Activated CD4-positive, alpha-beta memory T cell treated with anti-CD3 and anti-CD28 coated beads for 36 hours (primary cell): ENCODE data around the gene TP53I3. TPM values are rescaled to one million over a fixed set of nuclear protein-coding genes. Genes with fewer than 3 reads are reported as not detected.
"Not testable (repeated sequence)": the region's sequence is repeated elsewhere in the genome, so short reads cannot be mapped to it uniquely, and the experiment has no call there.

Experiments used
- CTCF ChIA-PET: fragments of 350-600 bp; sonication (Branson Sonifier 250); formaldehyde crosslinking; loops from one replicate; lab custom pipeline; 2021; ENCODE audit warnings: antibody characterized with exemption, inconsistent platforms; lab: Charles Lee
- POLR2A ChIA-PET: fragments of 350-600 bp; sonication (Branson Sonifier 250); formaldehyde crosslinking; loops from one replicate; lab custom pipeline; 2021; ENCODE audit warnings: antibody characterized with exemption; lab: Charles Lee
- DNase-seq: peaks from one replicate; pipeline ENCODE4 v3.0.0-alpha.2; 2020
- H3K27ac Mint-ChIP-seq: one replicate; pipeline ENCODE4 v1.8.0; 2021; ENCODE audit warnings: mixed read lengths
- H3K27me3 Mint-ChIP-seq: one replicate; pipeline ENCODE4 v1.8.0; 2021; ENCODE audit warnings: mixed read lengths
- H3K36me3 Mint-ChIP-seq: one replicate; pipeline ENCODE4 v1.8.0; 2021; ENCODE audit warnings: mixed read lengths
- H3K4me1 Mint-ChIP-seq: one replicate; pipeline ENCODE4 v1.8.0; 2021; ENCODE audit warnings: low read depth, mixed read lengths
- H3K4me3 Mint-ChIP-seq: one replicate; pipeline ENCODE4 v1.8.0; 2021; ENCODE audit warnings: mild to moderate bottlenecking, mixed read lengths
- H3K9me3 Mint-ChIP-seq: one replicate; pipeline ENCODE4 v1.8.0; 2021; ENCODE audit warnings: mixed read lengths
- intact Hi-C: fragments of 100-400 bp; cut with micrococcal nuclease; formaldehyde crosslinking; loops from one replicate; pipeline ENCODE4 v1.15.1; 2023
- total RNA-seq, 2 experiments: library from RNA; stranded (reverse); gene quantifications; one replicate each; pipeline ENCODE4 v1.2.3, GENCODE V29; 2021

The TP53I3 gene
- total RNA-seq, 2 experiments from 2014 or later: 0.90 to 0.94 TPM

- H3K36me3 Mint-ChIP-seq: peaks cover 11% of the 10 kb centered on the region
- H3K4me1 Mint-ChIP-seq, DNase-seq, H3K27ac Mint-ChIP-seq, CTCF ChIA-PET, intact Hi-C loops, POLR2A ChIA-PET, H3K9me3 Mint-ChIP-seq, H3K4me3 Mint-ChIP-seq, H3K27me3 Mint-ChIP-seq: not testable (repeated sequence)
Observed at GRCh38 chr2:24093270-24093669, 8.6 kb upstream of the TP53I3 start.

GRCh38 chr2:24088821-24089359, 4.3 kb upstream of the TP53I3 start:
- intact Hi-C loops: no loop called here
- DNase-seq: no peak
- POLR2A ChIA-PET: no interaction called here
- peaks cover 3% of the 10 kb centered on the region for H3K36me3 Mint-ChIP-seq
- H3K27me3 Mint-ChIP-seq: no peaks in the 10 kb centered on the region
- CTCF ChIA-PET: interaction anchor here (1.0 to 1.5 kb wide), 2 partner anchors 10 to 264 kb away, joined by 3 to 4 read pairs; no protein-coding TSS in a partner anchor
- H3K4me3 Mint-ChIP-seq: no peak overlapping the region
- no peaks in the 10 kb centered on the region for H3K9me3 Mint-ChIP-seq
- H3K4me1 Mint-ChIP-seq: peaks cover 5% of the 10 kb centered on the region
- no peak overlapping the region for H3K27ac Mint-ChIP-seq

GRCh38 chr2:24087032-24087431, 2.4 kb upstream of the TP53I3 start:
- no peak for DNase-seq
- H3K9me3 Mint-ChIP-seq: no peaks in the 10 kb centered on the region
- peaks cover 14% of the 10 kb centered on the region for H3K4me1 Mint-ChIP-seq
- ChIA-PET POLR2A (no interaction called here), CTCF (interaction anchor here (1.2 kb wide), 1 partner anchor 8 kb away, joined by 3 read pairs; no protein-coding TSS in a partner anchor)
- no peak overlapping the region for H3K27ac Mint-ChIP-seq
- H3K4me3 Mint-ChIP-seq: no peak overlapping the region
- H3K27me3 Mint-ChIP-seq: no peaks in the 10 kb centered on the region
- intact Hi-C loops: no loop called here
- peaks cover 3% of the 10 kb centered on the region for H3K36me3 Mint-ChIP-seq

- H3K27me3 Mint-ChIP-seq: no peaks in the 10 kb centered on the region
- DNase-seq: no peak
- H3K4me3 Mint-ChIP-seq: no peak overlapping the region
- intact Hi-C loops: no loop called here
- H3K4me1 Mint-ChIP-seq: peaks cover 14% of the 10 kb centered on the region
- ChIA-PET CTCF (no interaction called here), POLR2A (no interaction called here)
- H3K36me3 Mint-ChIP-seq: peaks cover 3% of the 10 kb centered on the region
- no peaks in the 10 kb centered on the region for H3K9me3 Mint-ChIP-seq
- no peak overlapping the region for H3K27ac Mint-ChIP-seq
Observed at GRCh38 chr2:24086241-24086640, 1.6 kb upstream of the TP53I3 start.

DNA sequence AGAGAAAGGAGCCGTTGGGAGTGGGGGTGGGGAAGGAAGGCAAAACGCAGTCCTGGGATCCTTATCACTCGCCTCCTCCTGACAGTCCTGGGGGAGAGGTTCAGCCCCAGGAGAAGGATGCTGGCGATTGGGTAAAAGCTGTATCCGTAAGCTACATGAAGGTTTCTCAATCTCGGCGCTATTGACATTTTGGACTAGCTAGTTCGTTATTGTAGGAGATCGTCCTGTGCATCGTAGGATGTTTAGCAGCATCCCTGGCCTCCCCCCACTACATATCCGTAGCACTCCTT, 511 bp upstream of the TP53I3 start:
- Mint-ChIP-seq H3K9me3 (no peaks in the 10 kb centered on the region), H3K4me1 (peaks cover 14% of the 10 kb centered on the region), H3K36me3 (peaks cover 4% of the 10 kb centered on the region), H3K27ac (no peak overlapping the region), H3K4me3 (peak overlapping the region; percentile 81), H3K27me3 (no peaks in the 10 kb centered on the region)
- ChIA-PET CTCF (interaction anchor here (0.5 to 4.5 kb wide), 23 partner anchors 9 to 621 kb away, joined by 3 to 87 read pairs (median 6); partner anchors contain the start of genes ATAD2B, FAM228B, PFN4 and SF3B6), POLR2A (interaction anchor here (1.9 to 3.1 kb wide), 2 partner anchors 9 to 158 kb away, joined by 5 to 18 read pairs; partner anchors contain the start of genes ATAD2B and SF3B6)
- intact Hi-C loops: loop anchor here (2.0 kb wide), 1 partner anchor 38 kb away; the partner anchor contains the start of gene WDCP
- no peak for DNase-seq

- Mint-ChIP-seq H3K36me3 (peaks cover 2% of the 10 kb centered on the region), H3K27ac (peak overlapping the region; percentile 61), H3K9me3 (no peaks in the 10 kb centered on the region), H3K4me3 (peak overlapping the region; percentile 81), H3K4me1 (peaks cover 14% of the 10 kb centered on the region), H3K27me3 (no peaks in the 10 kb centered on the region)
- ChIA-PET CTCF (interaction anchor here (0.6 to 4.5 kb wide), 47 partner anchors 8 to 645 kb away, joined by 3 to 87 read pairs (median 5); partner anchors contain the start of genes ATAD2B, FAM228B, FKBP1B and PFN4), POLR2A (interaction anchor here (0.6 to 3.1 kb wide), 5 partner anchors 7 to 156 kb away, joined by 3 to 18 read pairs (median 5); partner anchors contain the start of genes ATAD2B, SF3B6, UBXN2A and WDCP)
- peak; percentile 63 for DNase-seq
- intact Hi-C loops: loop anchor here (1.0 to 2.0 kb wide), 5 partner anchors 7 to 259 kb away; partner anchors contain the start of genes ATAD2B, SF3B6 and WDCP
Observed at GRCh38 chr2:24083567-24084385, 858 bp downstream of the TP53I3 start.

DNA sequence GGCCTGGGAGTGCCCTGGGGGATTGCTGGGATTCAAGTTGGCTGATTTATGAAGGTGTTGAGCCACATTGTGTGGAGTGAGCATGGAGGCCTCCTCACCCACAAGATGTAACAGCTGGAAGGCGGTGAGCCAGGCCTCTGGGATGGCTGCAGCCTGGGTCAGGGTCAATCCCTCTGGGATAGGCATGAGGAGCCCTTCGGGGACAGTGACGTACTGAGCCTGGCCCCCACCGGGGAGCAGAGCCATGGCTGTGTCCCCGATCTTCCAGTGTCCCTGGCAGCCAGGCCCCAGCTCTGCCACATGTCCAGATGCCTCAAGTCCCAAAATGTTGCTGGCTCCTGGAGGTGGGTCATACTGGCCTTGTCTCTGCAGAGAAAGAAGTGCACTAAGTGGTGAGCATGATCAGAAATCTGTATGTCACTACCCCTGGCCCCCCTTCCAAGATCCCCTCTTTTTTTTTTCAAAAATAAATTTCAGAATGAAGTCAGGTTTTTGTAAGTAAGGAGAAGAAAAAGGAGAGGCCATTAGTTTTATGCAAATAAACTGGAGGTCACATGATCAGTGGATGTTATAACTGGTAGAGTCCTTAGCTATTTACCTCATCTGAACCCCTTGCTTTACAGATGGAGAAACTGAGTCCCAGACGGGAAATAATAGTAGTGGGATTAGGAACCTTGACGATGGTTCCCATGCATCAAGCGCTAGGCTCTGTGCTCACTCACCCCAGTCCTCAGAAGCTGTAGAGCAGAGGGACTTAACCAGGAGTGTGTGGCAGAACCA, 1.7 kb downstream of the TP53I3 start:
- Mint-ChIP-seq H3K27me3 (no peaks in the 10 kb centered on the region), H3K36me3 (peaks cover 2% of the 10 kb centered on the region), H3K4me3 (peak overlapping the region; percentile 81), H3K9me3 (no peaks in the 10 kb centered on the region), H3K4me1 (peaks cover 14% of the 10 kb centered on the region), H3K27ac (no peak overlapping the region)
- no peak for DNase-seq
- intact Hi-C loops: no loop called here
- POLR2A ChIA-PET: interaction anchor here (0.6 to 3.1 kb wide), 4 partner anchors 36 to 156 kb away, joined by 3 to 18 read pairs (median 5); partner anchors contain the start of genes ATAD2B, UBXN2A and WDCP
- CTCF ChIA-PET: interaction anchor here (0.5 to 4.5 kb wide), 24 partner anchors 9 to 1598 kb away, joined by 3 to 87 read pairs (median 7); partner anchors contain the start of genes ATAD2B, FAM228B, FKBP1B and PFN4

- ChIA-PET CTCF (no interaction called here), POLR2A (no interaction called here)
- Mint-ChIP-seq H3K27me3 (no peaks in the 10 kb centered on the region), H3K4me3 (no peak overlapping the region), H3K27ac (no peak overlapping the region), H3K9me3 (no peaks in the 10 kb centered on the region), H3K4me1 (peaks cover 20% of the 10 kb centered on the region), H3K36me3 (peaks cover 2% of the 10 kb centered on the region)
- intact Hi-C loops: no loop called here
- no peak for DNase-seq
Observed at GRCh38 chr2:24080701-24081100, 3.9 kb downstream of the TP53I3 start.

DNA sequence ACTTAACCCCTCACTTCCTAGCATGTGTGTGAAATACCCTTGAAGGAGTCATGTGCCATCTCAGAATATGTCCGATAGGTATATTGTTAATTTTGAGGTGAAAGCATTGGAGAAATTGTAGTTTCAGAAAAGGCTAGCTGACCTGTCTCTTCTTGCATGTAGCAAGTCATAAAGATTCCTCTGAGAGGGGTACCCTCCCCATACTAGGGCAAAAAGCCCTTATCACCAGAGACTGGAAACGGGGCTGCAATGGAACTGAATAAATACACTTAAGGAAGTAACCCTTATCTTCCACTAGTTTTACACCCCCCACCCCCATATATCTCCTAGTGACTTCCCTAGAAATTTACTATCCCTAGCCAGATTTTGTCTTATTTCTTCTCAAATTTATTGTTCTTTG, 6.8 kb downstream of the TP53I3 start:
- no peaks in the 10 kb centered on the region for H3K27me3 Mint-ChIP-seq
- no peak overlapping the region for H3K27ac Mint-ChIP-seq
- no peaks in the 10 kb centered on the region for H3K9me3 Mint-ChIP-seq
- peaks cover 24% of the 10 kb centered on the region for H3K4me1 Mint-ChIP-seq
- POLR2A ChIA-PET: interaction anchor here (2.1 to 2.6 kb wide), 2 partner anchors 31 to 151 kb away, joined by 13 to 34 read pairs; partner anchors contain the start of genes ATAD2B and WDCP
- CTCF ChIA-PET: interaction anchor here (2.1 to 2.3 kb wide), 2 partner anchors 151 kb away, joined by 12 to 13 read pairs; partner anchors contain the start of gene ATAD2B
- intact Hi-C loops: loop anchor here (2.0 kb wide), 3 partner anchors 45 to 283 kb away; partner anchors contain the start of genes FAM228B, ITSN2, PFN4 and UBXN2A
- no peak for DNase-seq
- H3K4me3 Mint-ChIP-seq: peak overlapping the region; percentile 93
- H3K36me3 Mint-ChIP-seq: peaks cover 6% of the 10 kb centered on the region

- Mint-ChIP-seq H3K4me1 (peaks cover 28% of the 10 kb centered on the region), H3K9me3 (no peaks in the 10 kb centered on the region), H3K27me3 (no peaks in the 10 kb centered on the region), H3K27ac (peak overlapping the region; percentile 19), H3K4me3 (peak overlapping the region; percentile 93), H3K36me3 (peaks cover 9% of the 10 kb centered on the region)
- DNase-seq: no peak
- POLR2A ChIA-PET: interaction anchor here (2.1 to 2.6 kb wide), 2 partner anchors 30 to 151 kb away, joined by 13 to 34 read pairs; partner anchors contain the start of genes ATAD2B and WDCP
- intact Hi-C loops: loop anchor here (2.0 kb wide), 3 partner anchors 45 to 283 kb away; partner anchors contain the start of genes FAM228B, ITSN2, PFN4 and UBXN2A
- CTCF ChIA-PET: interaction anchor here (1.3 to 2.3 kb wide), 2 partner anchors 29 to 150 kb away, joined by 3 to 13 read pairs; partner anchors contain the start of gene ATAD2B
Observed at GRCh38 chr2:24077535-24077877, 7.1 kb downstream of the TP53I3 start.
